Measurements from ENCODE around the gene GPATCH2. TPM values are rescaled to one million over a fixed set of nuclear protein-coding genes. Genes with fewer than 3 reads are reported as not detected.
"Not testable (repeated sequence)": the region's sequence is repeated elsewhere in the genome, so short reads cannot be mapped to it uniquely, and the experiment has no call there.

Gene GPATCH2
- total RNA-seq, 2 experiments from 2014 or later = 7.5 to 8.5 TPM

DNA sequence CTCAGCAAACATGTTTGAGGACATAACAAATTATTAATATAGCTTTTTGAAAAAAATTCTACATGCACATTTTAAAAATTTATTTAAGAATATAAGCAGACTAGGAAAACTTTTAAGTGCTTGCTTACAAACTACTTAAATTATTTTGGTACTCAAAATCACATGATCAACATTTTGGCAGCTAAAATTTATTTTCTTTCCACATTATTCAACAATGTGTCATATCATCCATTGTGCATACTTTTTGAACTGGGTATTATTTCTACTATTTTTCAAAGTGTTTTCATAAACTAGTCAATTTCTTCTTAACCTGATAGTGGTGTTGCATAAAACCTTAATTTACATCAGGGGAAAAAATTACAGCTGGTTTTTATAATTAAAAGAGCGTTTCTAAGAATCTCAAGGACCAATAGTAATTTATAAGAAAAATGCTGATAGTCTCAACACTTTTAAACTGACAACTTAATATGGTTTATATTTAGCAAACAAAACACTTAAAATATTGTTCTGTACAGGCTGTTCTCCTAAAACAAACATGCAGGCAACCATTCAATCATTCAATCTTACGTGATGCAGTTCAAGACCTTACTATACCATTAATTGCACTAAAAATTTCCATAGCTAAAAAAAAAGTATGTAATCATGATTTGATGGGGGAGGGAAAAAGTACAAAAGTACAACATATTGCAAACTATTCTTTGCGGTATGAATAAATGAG is 105.0 kb downstream of the GPATCH2 start:
- Mint-ChIP-seq H3K36me3 (peaks cover 17% of the 10 kb centered on the region), H3K4me1 (no peaks in the 10 kb centered on the region), H3K27ac (no peak overlapping the region), H3K9me3 (no peaks in the 10 kb centered on the region), H3K4me3 (no peak overlapping the region), H3K27me3 (no peaks in the 10 kb centered on the region)
- no peak for DNase-seq

DNA sequence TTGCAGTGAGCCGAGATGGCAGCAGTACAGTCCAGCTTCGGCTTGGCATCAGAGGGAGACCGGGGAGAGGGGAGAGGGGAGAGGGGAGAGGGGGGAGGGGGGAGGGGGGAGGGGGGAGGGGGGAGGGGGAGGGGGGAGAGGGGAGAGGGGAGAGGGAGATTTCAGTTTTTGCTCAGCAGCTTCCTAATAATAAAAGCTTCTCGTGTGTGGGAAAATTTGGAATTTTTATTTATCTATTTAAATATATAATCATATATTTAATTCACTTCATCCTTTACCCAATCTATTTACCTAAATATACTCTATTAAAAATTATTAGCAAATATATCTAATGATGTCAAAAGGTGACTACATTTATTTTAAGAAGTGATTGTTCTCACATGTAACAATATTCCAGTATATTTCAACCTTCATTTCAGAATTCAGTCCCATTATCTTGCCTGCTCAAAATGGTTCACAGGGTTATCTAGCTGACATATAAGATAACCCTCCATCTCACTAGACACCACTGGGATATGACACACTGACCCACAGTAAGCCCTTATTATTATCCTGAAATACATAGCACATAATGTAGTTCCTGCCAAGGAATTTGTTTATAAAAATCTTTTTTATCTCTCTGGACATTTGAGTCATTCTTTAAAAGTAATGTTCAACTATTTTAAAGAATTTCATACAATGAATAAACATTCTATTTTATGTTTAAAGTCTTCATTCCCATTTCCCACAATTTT is 105.9 kb downstream of the GPATCH2 start:
- Mint-ChIP-seq H3K27me3 (no peaks in the 10 kb centered on the region), H3K9me3 (no peaks in the 10 kb centered on the region), H3K4me3 (no peak overlapping the region), H3K36me3 (peaks cover 17% of the 10 kb centered on the region), H3K27ac (no peak overlapping the region), H3K4me1 (no peaks in the 10 kb centered on the region)
- DNase-seq = no peak

DNA sequence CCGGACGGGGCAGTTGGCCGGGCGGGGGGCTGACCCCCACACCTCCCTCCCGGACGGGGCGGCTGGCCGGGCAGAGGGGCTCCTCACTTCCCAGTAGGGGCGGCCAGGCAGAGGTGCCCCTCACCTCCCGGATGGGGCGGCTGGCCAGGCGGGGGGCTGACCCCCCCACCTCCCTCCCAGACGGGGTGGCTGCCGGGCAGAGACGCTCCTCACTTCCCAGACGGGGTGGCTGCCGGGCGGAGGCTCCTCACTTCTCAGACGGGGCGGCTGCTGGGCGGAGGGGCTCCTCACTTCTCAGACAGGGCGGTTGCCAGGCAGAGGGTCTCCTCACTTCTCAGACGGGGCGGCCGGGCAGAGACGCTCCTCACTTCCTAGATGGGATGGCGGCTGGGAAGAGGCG is 107.0 kb downstream of the GPATCH2 start:
- not testable (repeated sequence) for H3K27me3 Mint-ChIP-seq, H3K36me3 Mint-ChIP-seq, H3K4me3 Mint-ChIP-seq, DNase-seq, H3K4me1 Mint-ChIP-seq, H3K9me3 Mint-ChIP-seq, H3K27ac Mint-ChIP-seq

DNA sequence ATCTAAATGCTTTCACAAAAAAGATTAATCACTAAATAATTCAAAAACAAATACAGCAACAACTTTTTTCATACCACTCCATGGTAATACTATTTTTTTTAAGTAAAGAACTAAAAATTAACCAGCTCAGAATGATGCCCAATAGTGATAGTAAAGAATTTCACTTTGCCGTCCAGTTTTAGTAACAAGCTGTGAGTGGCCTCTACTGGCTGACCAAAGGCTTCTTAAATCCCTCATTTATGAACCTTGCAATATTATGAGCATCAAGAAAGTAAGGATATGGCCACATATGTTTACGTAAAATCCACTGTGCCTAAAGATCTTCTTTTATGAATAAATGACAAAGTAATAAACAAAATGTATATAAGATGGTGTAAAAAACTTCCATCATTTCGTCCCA is 108.6 kb downstream of the GPATCH2 start:
- no peaks in the 10 kb centered on the region for H3K4me1 Mint-ChIP-seq
- no peaks in the 10 kb centered on the region for H3K9me3 Mint-ChIP-seq
- no peaks in the 10 kb centered on the region for H3K27me3 Mint-ChIP-seq
- no peak overlapping the region for H3K27ac Mint-ChIP-seq
- no peak overlapping the region for H3K4me3 Mint-ChIP-seq
- H3K36me3 Mint-ChIP-seq = no peaks in the 10 kb centered on the region
- DNase-seq = no peak

DNA sequence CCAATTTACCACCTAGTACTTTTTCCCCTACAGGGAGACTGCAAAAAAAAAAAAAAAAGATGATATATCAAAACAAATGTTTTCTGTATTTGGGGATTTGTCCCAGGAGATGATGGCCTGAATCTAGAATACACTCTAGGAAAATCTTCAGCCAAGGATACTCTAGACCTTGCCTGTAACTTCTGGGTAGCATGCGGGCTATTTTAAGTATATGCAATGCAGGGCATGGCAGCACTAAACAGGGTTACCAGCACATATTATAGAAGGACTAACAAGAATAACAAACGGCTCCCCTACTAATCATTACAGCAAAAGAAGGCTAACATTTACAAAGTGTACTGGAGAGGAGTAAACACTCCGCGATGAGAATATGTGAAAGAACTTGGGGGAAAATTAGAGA is 109.6 kb downstream of the GPATCH2 start:
- H3K4me1 Mint-ChIP-seq = no peaks in the 10 kb centered on the region
- no peaks in the 10 kb centered on the region for H3K9me3 Mint-ChIP-seq
- no peak overlapping the region for H3K27ac Mint-ChIP-seq
- H3K27me3 Mint-ChIP-seq = no peaks in the 10 kb centered on the region
- DNase-seq = no peak
- H3K4me3 Mint-ChIP-seq = no peak overlapping the region
- H3K36me3 Mint-ChIP-seq = no peaks in the 10 kb centered on the region

- Mint-ChIP-seq H3K36me3 (peaks cover 17% of the 10 kb centered on the region), H3K27ac (no peak overlapping the region), H3K4me3 (no peak overlapping the region), H3K4me1 (no peaks in the 10 kb centered on the region), H3K9me3 (no peaks in the 10 kb centered on the region), H3K27me3 (no peaks in the 10 kb centered on the region)
- DNase-seq = no peak
These were observed 124.0 kb downstream of the GPATCH2 start for GRCh38 chr1:217506878-217507277.

GRCh38 chr1:217498209-217498608 is 132.7 kb downstream of the GPATCH2 start:
- H3K27ac Mint-ChIP-seq = no peak overlapping the region
- H3K27me3 Mint-ChIP-seq = no peaks in the 10 kb centered on the region
- no peak overlapping the region for H3K4me3 Mint-ChIP-seq
- no peak for DNase-seq
- H3K4me1 Mint-ChIP-seq = peaks cover 2% of the 10 kb centered on the region
- H3K36me3 Mint-ChIP-seq = peaks cover 18% of the 10 kb centered on the region
- no peaks in the 10 kb centered on the region for H3K9me3 Mint-ChIP-seq

DNA sequence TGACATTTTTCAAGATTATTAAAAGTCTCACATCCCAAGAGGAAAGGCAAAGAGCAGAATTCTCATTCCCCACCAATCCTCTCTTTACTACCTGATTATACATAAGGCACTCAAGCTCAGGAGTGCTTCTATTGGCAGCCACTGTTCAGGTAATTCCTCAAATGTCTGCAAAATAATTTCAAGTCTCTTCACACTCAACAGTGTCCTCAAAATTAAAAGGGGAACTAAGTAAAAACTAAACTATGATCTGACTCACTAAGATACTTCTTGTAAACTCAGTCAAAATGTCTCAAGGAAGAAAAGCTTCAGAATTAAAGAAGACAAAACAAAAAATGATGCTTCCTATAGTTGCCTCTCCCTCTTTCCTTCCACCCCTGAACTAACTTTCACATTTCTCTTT is 135.6 kb downstream of the GPATCH2 start:
- Mint-ChIP-seq H3K27ac (no peak overlapping the region), H3K4me3 (no peak overlapping the region), H3K36me3 (peaks cover 19% of the 10 kb centered on the region), H3K9me3 (no peaks in the 10 kb centered on the region), H3K27me3 (no peaks in the 10 kb centered on the region), H3K4me1 (peaks cover 2% of the 10 kb centered on the region)
- no peak for DNase-seq

DNA sequence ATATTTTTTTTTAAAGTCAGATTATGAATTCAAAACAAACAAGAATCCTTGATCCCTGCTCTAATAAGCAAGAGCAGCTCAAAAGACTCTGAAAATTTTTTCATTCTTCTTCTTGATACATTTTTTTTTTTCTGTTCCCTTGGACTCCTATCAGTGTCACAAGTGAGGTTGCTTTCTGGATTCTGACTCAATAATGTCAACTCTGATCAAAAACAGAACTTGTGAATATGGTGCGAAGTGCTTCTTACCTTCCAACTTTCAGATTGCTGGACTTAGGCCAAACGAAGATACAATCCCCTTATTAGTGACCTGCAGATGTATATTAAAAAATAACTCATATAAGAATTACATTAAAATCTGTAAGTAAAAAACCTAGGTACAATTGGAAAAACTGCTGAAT is 136.1 kb downstream of the GPATCH2 start:
- Mint-ChIP-seq H3K27ac (no peak overlapping the region), H3K9me3 (no peaks in the 10 kb centered on the region), H3K4me3 (no peak overlapping the region), H3K36me3 (peaks cover 22% of the 10 kb centered on the region), H3K4me1 (peaks cover 2% of the 10 kb centered on the region), H3K27me3 (no peaks in the 10 kb centered on the region)
- DNase-seq = no peak

GRCh38 chr1:217493290-217493689 is 137.6 kb downstream of the GPATCH2 start:
- Mint-ChIP-seq H3K4me3 (no peak overlapping the region), H3K4me1 (peaks cover 2% of the 10 kb centered on the region), H3K36me3 (peaks cover 25% of the 10 kb centered on the region), H3K9me3 (no peaks in the 10 kb centered on the region), H3K27ac (no peak overlapping the region), H3K27me3 (no peaks in the 10 kb centered on the region)
- no peak for DNase-seq

- Mint-ChIP-seq H3K27me3 (no peaks in the 10 kb centered on the region), H3K9me3 (peaks cover 7% of the 10 kb centered on the region), H3K4me3 (no peak overlapping the region), H3K36me3 (peaks cover 45% of the 10 kb centered on the region), H3K27ac (no peak overlapping the region), H3K4me1 (peaks cover 19% of the 10 kb centered on the region)
- DNase-seq = no peak
These were observed 146.0 kb downstream of the GPATCH2 start for GRCh38 chr1:217484871-217485270.

GRCh38 chr1:217482356-217483102 is 148.4 kb downstream of the GPATCH2 start:
- H3K4me1 Mint-ChIP-seq = peaks cover 19% of the 10 kb centered on the region
- H3K27me3 Mint-ChIP-seq = no peaks in the 10 kb centered on the region
- H3K4me3 Mint-ChIP-seq = peak overlapping the region; percentile 20
- peak; percentile 71 for DNase-seq
- peak overlapping the region; percentile 89 for H3K27ac Mint-ChIP-seq
- peaks cover 9% of the 10 kb centered on the region for H3K9me3 Mint-ChIP-seq
- H3K36me3 Mint-ChIP-seq = peaks cover 57% of the 10 kb centered on the region

DNA sequence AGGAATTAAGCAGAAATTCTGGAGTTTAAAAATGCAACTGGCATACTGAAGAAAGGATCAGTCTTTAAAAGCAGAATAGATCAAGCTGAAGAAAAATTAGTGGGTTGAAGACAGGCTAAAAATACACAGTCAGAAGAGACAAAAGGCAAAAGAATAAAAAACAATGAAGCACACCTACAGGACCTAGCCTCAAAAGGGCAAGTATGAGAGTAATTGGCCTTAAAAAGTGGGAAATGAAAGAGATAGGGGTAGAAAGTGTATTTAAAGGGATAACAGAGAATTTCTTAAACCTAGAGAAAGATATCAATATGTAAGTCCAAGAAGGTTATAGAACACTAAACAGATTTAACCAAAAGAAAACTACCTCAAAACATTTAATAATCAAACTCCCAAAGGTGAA is 152.4 kb downstream of the GPATCH2 start:
- DNase-seq = no peak
- H3K27ac Mint-ChIP-seq = no peak overlapping the region
- H3K27me3 Mint-ChIP-seq = no peaks in the 10 kb centered on the region
- H3K4me3 Mint-ChIP-seq = no peak overlapping the region
- H3K4me1 Mint-ChIP-seq = peaks cover 14% of the 10 kb centered on the region
- H3K9me3 Mint-ChIP-seq = peaks cover 6% of the 10 kb centered on the region
- peaks cover 48% of the 10 kb centered on the region for H3K36me3 Mint-ChIP-seq

DNA sequence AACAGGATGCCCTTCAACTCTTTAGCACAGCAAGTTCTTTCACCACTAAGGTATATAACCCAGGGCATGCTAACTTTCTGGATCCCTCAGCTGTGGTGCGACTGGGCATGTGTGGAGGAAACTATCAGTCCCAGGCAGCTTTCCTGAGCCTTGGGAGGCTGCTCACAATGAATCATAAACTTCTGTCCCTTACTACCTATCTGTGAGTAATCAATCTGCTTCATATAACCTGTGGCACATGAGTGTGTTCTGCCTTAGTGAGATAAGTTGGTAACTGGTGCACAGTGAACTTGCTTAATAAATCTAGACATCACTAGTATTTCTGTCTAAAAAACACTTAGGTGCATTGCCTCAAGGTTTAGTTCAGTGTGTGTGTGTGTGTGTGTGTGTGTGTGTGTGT is 158.0 kb downstream of the GPATCH2 start:
- DNase-seq = no peak
- Mint-ChIP-seq H3K27ac (no peak overlapping the region), H3K4me3 (no peak overlapping the region), H3K36me3 (peaks cover 8% of the 10 kb centered on the region), H3K9me3 (no peaks in the 10 kb centered on the region), H3K27me3 (no peaks in the 10 kb centered on the region), H3K4me1 (no peaks in the 10 kb centered on the region)

GRCh38 chr1:217471403-217471802 is 159.5 kb downstream of the GPATCH2 start:
- no peak for DNase-seq
- H3K4me1 Mint-ChIP-seq = no peaks in the 10 kb centered on the region
- peaks cover 10% of the 10 kb centered on the region for H3K36me3 Mint-ChIP-seq
- no peaks in the 10 kb centered on the region for H3K27me3 Mint-ChIP-seq
- H3K4me3 Mint-ChIP-seq = no peak overlapping the region
- no peak overlapping the region for H3K27ac Mint-ChIP-seq
- peaks cover 2% of the 10 kb centered on the region for H3K9me3 Mint-ChIP-seq
